ENCODE results near the gene RBBP7. TPM values are rescaled to one million over a fixed set of nuclear protein-coding genes. Genes with fewer than 3 reads are reported as not detected.

Gene RBBP7
- total and polyA plus RNA-seq, 10 of the 15 experiments (the other 5 are each of a cell fraction or from before 2014, with no cell fraction given): 95.3 to 277 (median 194) TPM

DNA sequence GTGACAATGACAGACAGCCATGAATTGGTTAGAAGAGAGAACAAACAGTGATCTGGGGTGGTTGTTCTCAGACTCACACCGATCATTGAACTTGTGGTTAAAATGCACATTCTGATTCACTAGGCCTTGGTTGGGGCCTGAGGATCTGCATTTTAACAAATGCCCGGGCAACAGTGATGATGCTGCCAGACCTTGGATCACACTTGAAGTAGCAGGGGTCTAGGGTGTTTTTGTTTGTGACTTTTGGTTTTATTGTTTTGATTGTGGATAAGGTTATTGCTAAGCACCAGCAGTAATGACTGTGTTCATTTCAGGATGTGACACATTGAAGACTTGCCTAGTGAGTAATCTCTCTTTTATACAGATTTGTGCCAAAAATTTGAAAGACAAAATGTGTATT lies 47.4 kb downstream of the RBBP7 start:
- ATAC-seq: no peak
- Histone ChIP-seq H3K4me1 (ENCODE audit: control insufficient read depth, insufficient read depth, low read length) (no peaks in the 10 kb centered on the region), H3K27ac (ENCODE audit: control insufficient read depth, insufficient read depth) (no peak overlapping the region), H3K9me3 (replicated peaks; ENCODE audit: control insufficient read depth, insufficient read depth, low read length) (no peaks in the 10 kb centered on the region), H3K79me2 (ENCODE audit: control insufficient read depth, insufficient read depth, low read length) (no peaks in the 10 kb centered on the region), H3K4me3 (no peak overlapping the region), H3K4me2 (ENCODE audit: control insufficient read depth, insufficient read depth) (no peak overlapping the region), H3K27me3 (replicated peaks in 1 of 2; ENCODE audit: control insufficient read depth in 2 of 2, insufficient read depth in 2 of 2, low read length in 1 of 2) (no peaks in the 10 kb centered on the region), H3K36me3 (ENCODE audit: control insufficient read depth in 2 of 2, insufficient read depth in 2 of 2, low read length in 1 of 2) (peaks cover 1 to 11% of the 10 kb centered on the region in 2 experiments), H4K20me1 (ENCODE audit: control insufficient read depth, insufficient read depth) (no peaks in the 10 kb centered on the region; the same call in 1 of the 2 replicates), H2AFZ (ENCODE audit: control insufficient read depth, low read depth, low read length) (no peak overlapping the region), H3K9ac (ENCODE audit: control insufficient read depth, insufficient read depth, low read length) (no peak overlapping the region)
- ChIA-PET POLR2A (no interaction called here), RAD21 (ENCODE audit: unreplicated experiment) (interaction anchor here (0.7 kb wide), 1 partner anchor 868 kb away, joined by 4 read pairs; no protein-coding TSS in a partner anchor), CTCF (interaction anchor here (2.3 kb wide), 1 partner anchor 61 kb away, joined by 5 read pairs; no protein-coding TSS in a partner anchor), SMC1A (ENCODE audit: uncharacterized antibody, unreplicated experiment) (interaction anchor here (1.0 kb wide), 1 partner anchor 15 kb away, joined by 3 read pairs; no protein-coding TSS in a partner anchor)
- intact Hi-C loops (cut with micrococcal nuclease; ENCODE audit: unreplicated experiment): no loop called here
- no peak for DNase-seq (ENCODE audit: low read depth, low spot score)
- no peak for FAIRE-seq
- 58% methylated on average over 2 of the region's 2 CpGs for WGBS (ENCODE audit: insufficient coverage, insufficient replicate concordance, low lambda C conversion rate, missing lambda C conversion rate)
- no TSS peak for BruUV-seq (replicated peaks)
- in situ Hi-C loops (cut with MboI): loop anchor here (10.0 kb wide), 1 partner anchor 862 kb away; no protein-coding TSS in a partner anchor
- TF ChIP-seq MXI1 (IDR thresholded peaks at IDR 0.05; ENCODE audit: low read depth, low read length) (no peak), MAX (IDR thresholded peaks at IDR 0.05; ENCODE audit: low read depth, low read length) (no peak), BRCA1 (IDR thresholded peaks at IDR 0.05; ENCODE audit: low read depth, low read length) (no peak), CEBPB (IDR thresholded peaks at IDR 0.05; ENCODE audit: borderline replicate concordance in 1 of 2, low read depth in 2 of 2, low read length in 2 of 2) (no peak), STAT1 (conservative IDR thresholded peaks at IDR 0.05) (no peak), ASH2L (IDR thresholded peaks at IDR 0.05; ENCODE audit: borderline replicate concordance, low read depth) (no peak), RCOR1 (conservative IDR thresholded peaks at IDR 0.05; ENCODE audit: low read depth, low read length) (no peak), E4F1 (IDR thresholded peaks at IDR 0.05; ENCODE audit: borderline replicate concordance, partially characterized antibody) (no peak)

Data from GM12878 (cell line).